HCT116 (cell line): Measurements from ENCODE around the gene ENPP3. TPM values are rescaled to one million over a fixed set of nuclear protein-coding genes. Genes with fewer than 3 reads are reported as not detected.

Experiments
- ATAC-seq: fragments of 200-7000 bp; cut with Tn5 transposase; 2 replicates; pipeline ENCODE4 v1.9.1; 2020; ENCODE audit warnings: mild to moderate bottlenecking, moderate library complexity
- BruUV-seq: library from RNA; stranded (reverse); fragments of 400-500 nt; replicated peaks from 2 replicates; lab custom pipeline; 2021; lab: Mats Ljungman, UMichigan
- CTCF ChIA-PET: fragments of 300-600 bp; sonication (Branson Sonifier 250); formaldehyde crosslinking; loops from one replicate; lab custom pipeline; 2021; ENCODE audit warnings: antibody characterized with exemption; lab: Charles Lee
- POLR2A ChIA-PET: fragments of 300-600, 350-600 bp; sonication (Branson Sonifier 250); formaldehyde crosslinking; loops from one replicate; lab custom pipeline; 2021; ENCODE audit warnings: antibody characterized with exemption; lab: Charles Lee
- RAD21 ChIA-PET, 2 experiments: fragments of 300-600 bp; sonication (Branson Sonifier 250); formaldehyde crosslinking; loops; one replicate each; lab custom pipeline; 2023; ENCODE audit warnings: low total read pairs in 2 of 2; ENCODE audit not compliant: uncharacterized antibody in 2 of 2, unreplicated experiment in 2 of 2, low non-redundant PET in 1 of 2; lab: Charles Lee
- DNase-seq: peaks from one replicate; pipeline ENCODE4 v3.0.0-alpha.2; 2010; ENCODE audit warnings: low read depth, low spot score
- H2AFZ ChIP-seq: fragments of 200-600 bp; shearing (Covaris generic), sonication (generic); 2 replicates; pipeline ENCODE4 v1.6.1; 2017; ENCODE audit warnings: low read depth, mixed run types, mixed read lengths, antibody characterized with exemption, low read length; ENCODE audit not compliant: poor library complexity, severe bottlenecking
- H3K27ac ChIP-seq: 2 replicates; pipeline ENCODE4 v1.5.1; 2012; ENCODE audit warnings: low read depth, low read length
- H3K27me3 ChIP-seq: fragments of 200-600 bp; sonication (generic); 2 replicates; pipeline ENCODE4 v1.6.1; 2016; ENCODE audit warnings: mixed run types, low read length, mixed read lengths; ENCODE audit not compliant: insufficient read depth
- H3K36me3 ChIP-seq, 2 experiments: fragments of 200-500 bp in 1 of 2; fragments of 200-600 bp in 1 of 2; sonication (Bioruptor generic) in 1 of 2; sonication (generic) in 1 of 2; 2 replicates each; pipeline versions ENCODE4 v1.5.1 to v1.6.1; 2014 to 2016; ENCODE audit warnings: low read length in 2 of 2, inconsistent platforms in 1 of 2, mixed read lengths in 1 of 2, mixed run types in 1 of 2; ENCODE audit not compliant: insufficient read depth in 2 of 2, control insufficient read depth in 1 of 2
- H3K4me1 ChIP-seq, 2 experiments: fragments of 200-600 bp in 1 of 2; sonication (generic) in 1 of 2; 2 replicates each; pipeline versions ENCODE4 v1.5.1 to v1.6.1; 2012 to 2017; ENCODE audit warnings: low read length in 2 of 2, inconsistent platforms in 1 of 2, mild to moderate bottlenecking in 1 of 2, mixed read lengths in 1 of 2, mixed run types in 1 of 2, moderate library complexity in 1 of 2; ENCODE audit not compliant: insufficient read depth in 2 of 2, control insufficient read depth in 1 of 2
- H3K4me2 ChIP-seq: fragments of 200-600 bp; sonication (generic); 2 replicates; pipeline ENCODE4 v1.6.1; 2017; ENCODE audit warnings: mixed run types, low read length, mixed read lengths
- H3K4me3 ChIP-seq, 2 experiments: fragments of 200-600 bp in 1 of 2; sonication (generic) in 1 of 2; replicated peaks in 1 of 2; 2 replicates each; pipeline ENCODE4 v1.5.1; 2011 to 2016; ENCODE audit warnings: low read length in 2 of 2, control low read depth in 1 of 2, low read depth in 1 of 2, mild to moderate bottlenecking in 1 of 2, mixed read lengths in 1 of 2, mixed run types in 1 of 2
- H3K79me2 ChIP-seq: fragments of 200-600 bp; sonication (generic); 2 replicates; pipeline ENCODE4 v1.6.1; 2017; ENCODE audit warnings: mild to moderate bottlenecking, mixed run types, low read length, moderate library complexity, mixed read lengths; ENCODE audit not compliant: insufficient read depth
- H3K9ac ChIP-seq: fragments of 200-600 bp; sonication (generic); 2 replicates; pipeline ENCODE4 v1.6.1; 2016; ENCODE audit warnings: low read length, mixed read lengths
- H3K9me2 ChIP-seq: fragments of 200-600 bp; sonication (generic), shearing (Covaris generic); 2 replicates; pipeline ENCODE4 v1.6.1; 2017; ENCODE audit warnings: mixed run types, mild to moderate bottlenecking, moderate library complexity; ENCODE audit not compliant: insufficient read depth
- H3K9me3 ChIP-seq, 2 experiments: fragments of 200-500 bp in 1 of 2; fragments of 200-600 bp in 1 of 2; sonication (Bioruptor generic) in 1 of 2; sonication (generic) in 1 of 2; 2 replicates each; pipeline ENCODE4 v1.6.1; 2014 to 2017; ENCODE audit warnings: low read length in 2 of 2, mixed read lengths in 2 of 2, inconsistent platforms in 1 of 2, low read depth in 1 of 2, mild to moderate bottlenecking in 1 of 2, mixed run types in 1 of 2, moderate library complexity in 1 of 2; ENCODE audit not compliant: control insufficient read depth in 1 of 2, insufficient read depth in 1 of 2
- H4K20me1 ChIP-seq: fragments of 200-600 bp; sonication (generic), shearing (Covaris generic); 2 replicates; pipeline ENCODE4 v1.6.1; 2017; ENCODE audit warnings: mixed run types, mild to moderate bottlenecking, moderate library complexity; ENCODE audit not compliant: insufficient read depth
- CBX3 ChIP-seq: IDR thresholded peaks from 2 replicates; pipeline ENCODE4 v1.6.1; 2012; ENCODE audit warnings: low read depth
- CEBPB ChIP-seq: IDR thresholded peaks from 2 replicates; pipeline ENCODE4 v1.6.1; 2012; ENCODE audit warnings: low read depth
- EGR1 ChIP-seq: IDR thresholded peaks from 2 replicates; pipeline ENCODE4 v1.6.1; 2012; ENCODE audit warnings: low read depth
- EZH2 ChIP-seq: fragments of 200-600 bp; sonication (generic); IDR thresholded peaks from 2 replicates; pipeline ENCODE4 v1.6.1; 2017; ENCODE audit warnings: antibody characterized with exemption, mixed run types
- JUND ChIP-seq: IDR thresholded peaks from 2 replicates; pipeline ENCODE4 v1.6.1; 2012
- POLR2AphosphoS5 ChIP-seq: IDR thresholded peaks from 2 replicates; pipeline ENCODE4 v1.6.1; 2011; ENCODE audit warnings: mild to moderate bottlenecking, low read depth, low read length, moderate library complexity
- SP1 ChIP-seq: IDR thresholded peaks from 2 replicates; pipeline ENCODE4 v1.6.1; 2012; ENCODE audit warnings: low read depth
- SRF ChIP-seq: IDR thresholded peaks from 2 replicates; pipeline ENCODE4 v1.6.1; 2012; ENCODE audit warnings: low read depth
- TCF7L2 ChIP-seq: IDR thresholded peaks from 2 replicates; pipeline ENCODE4 v1.7.0; 2011; ENCODE audit warnings: borderline replicate concordance, inconsistent platforms; ENCODE audit not compliant: insufficient read depth, insufficient read length; ENCODE audit errors: extremely low read depth
- YY1 ChIP-seq: IDR thresholded peaks from 2 replicates; pipeline ENCODE4 v1.6.1; 2011; ENCODE audit warnings: low read length, low read depth, moderate library complexity, mild to moderate bottlenecking; ENCODE audit not compliant: insufficient replicate concordance; ENCODE audit errors: extremely low read depth
- ZFX ChIP-seq: fragments of 450-650 bp; IDR thresholded peaks from 2 replicates; pipeline ENCODE4 v1.6.1; 2017
- intact Hi-C: fragments of 100-400 bp; cut with micrococcal nuclease; formaldehyde crosslinking; loops from 2 replicates; pipeline ENCODE4 v1.10.0; 2022
- total RNA-seq: library from RNA; stranded (reverse); gene quantifications from one replicate; pipeline ENCODE4 v1.2.1, GENCODE V29; 2021; ENCODE audit not compliant: unreplicated experiment
- TF ChIP-seq, protein P1 (sequence below), 3 experiments: fragments of 200-600 bp in 1 of 3; sonication (generic) in 1 of 3; IDR thresholded peaks in 2 of 3; conservative IDR thresholded peaks in 1 of 3; 2 replicates each; pipeline ENCODE4 v1.5.1; 2012 to 2017; ENCODE audit warnings: low read depth in 2 of 3, low read length in 2 of 3, antibody characterized with exemption in 1 of 3, borderline replicate concordance in 1 of 3, control low read depth in 1 of 3, mild to moderate bottlenecking in 1 of 3, mixed read lengths in 1 of 3, mixed run types in 1 of 3, moderate library complexity in 1 of 3; ENCODE audit not compliant: insufficient read depth in 1 of 3
- TF ChIP-seq, protein P2 (sequence below): IDR thresholded peaks from 2 replicates; pipeline ENCODE4 v1.6.1; 2011; ENCODE audit warnings: mild to moderate bottlenecking, low read length, moderate library complexity; ENCODE audit not compliant: insufficient replicate concordance; ENCODE audit errors: extremely low read depth
- TF ChIP-seq, protein P3 (sequence below): IDR thresholded peaks from 2 replicates; pipeline ENCODE4 v1.6.1; 2012; ENCODE audit warnings: low read depth

Gene ENPP3
- total RNA-seq, 1 experiment from 2014 or later = 0.15 TPM

DNA sequence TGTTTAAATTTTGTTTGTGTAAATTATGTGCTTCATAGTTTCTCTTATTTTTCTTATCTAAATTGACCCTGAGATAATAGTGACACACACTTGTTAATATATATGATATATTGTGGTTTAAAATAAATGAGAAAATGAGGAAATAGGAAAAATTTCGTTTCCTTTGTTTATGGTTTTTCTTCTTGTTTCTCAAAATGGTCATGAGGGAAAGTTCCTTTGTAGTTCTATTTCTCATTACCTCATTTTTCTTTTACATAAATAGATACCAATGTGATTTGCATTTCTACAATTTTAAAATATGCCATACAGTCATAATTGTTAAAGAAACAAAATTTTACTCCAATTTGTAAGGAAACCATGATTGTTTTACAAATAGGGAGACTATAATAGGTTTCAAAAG is 54.9 kb downstream of the ENPP3 start (continued):
- TF ChIP-seq, protein P1, sequence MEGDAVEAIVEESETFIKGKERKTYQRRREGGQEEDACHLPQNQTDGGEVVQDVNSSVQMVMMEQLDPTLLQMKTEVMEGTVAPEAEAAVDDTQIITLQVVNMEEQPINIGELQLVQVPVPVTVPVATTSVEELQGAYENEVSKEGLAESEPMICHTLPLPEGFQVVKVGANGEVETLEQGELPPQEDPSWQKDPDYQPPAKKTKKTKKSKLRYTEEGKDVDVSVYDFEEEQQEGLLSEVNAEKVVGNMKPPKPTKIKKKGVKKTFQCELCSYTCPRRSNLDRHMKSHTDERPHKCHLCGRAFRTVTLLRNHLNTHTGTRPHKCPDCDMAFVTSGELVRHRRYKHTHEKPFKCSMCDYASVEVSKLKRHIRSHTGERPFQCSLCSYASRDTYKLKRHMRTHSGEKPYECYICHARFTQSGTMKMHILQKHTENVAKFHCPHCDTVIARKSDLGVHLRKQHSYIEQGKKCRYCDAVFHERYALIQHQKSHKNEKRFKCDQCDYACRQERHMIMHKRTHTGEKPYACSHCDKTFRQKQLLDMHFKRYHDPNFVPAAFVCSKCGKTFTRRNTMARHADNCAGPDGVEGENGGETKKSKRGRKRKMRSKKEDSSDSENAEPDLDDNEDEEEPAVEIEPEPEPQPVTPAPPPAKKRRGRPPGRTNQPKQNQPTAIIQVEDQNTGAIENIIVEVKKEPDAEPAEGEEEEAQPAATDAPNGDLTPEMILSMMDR (IDR thresholded peaks at IDR 0.05 in 2 of 3, conservative IDR thresholded peaks at IDR 0.05 in 1 of 3; ENCODE audit: borderline replicate concordance in 1 of 3, insufficient read depth in 1 of 3, low read depth in 2 of 3, low read length in 2 of 3) = no peak
- no peak for TF ChIP-seq YY1
- no peak for TF ChIP-seq ZFX
- TF ChIP-seq EZH2 = no peak

DNA sequence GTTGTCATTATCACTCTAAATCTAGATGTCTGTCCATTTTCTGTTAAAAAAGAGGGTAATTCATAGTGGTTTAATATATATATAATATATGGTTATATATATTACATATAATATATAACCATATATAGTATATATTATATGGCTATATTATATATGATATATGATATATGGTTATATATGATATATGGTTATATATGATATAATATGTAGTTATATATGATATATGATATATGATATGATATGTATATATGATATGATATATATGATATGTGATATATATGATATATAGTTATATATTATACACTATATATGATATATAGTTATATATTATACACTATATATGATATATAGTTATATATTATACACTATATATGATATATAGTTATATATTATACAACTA is 55.5 kb downstream of the ENPP3 start:
- no peak for ATAC-seq
- Histone ChIP-seq H3K9me2 (no peaks in the 10 kb centered on the region), H3K9ac (no peak overlapping the region), H4K20me1 (no peaks in the 10 kb centered on the region), H3K4me3 (no peak overlapping the region), H3K9me3 (no peaks in the 10 kb centered on the region), H3K79me2 (no peaks in the 10 kb centered on the region), H3K4me2 (no peak overlapping the region), H3K36me3 (no peaks in the 10 kb centered on the region), H3K27ac (no peak overlapping the region), H3K4me1 (no peaks in the 10 kb centered on the region)
- BruUV-seq = no TSS peak
- intact Hi-C loops = loop anchor here (10.0 kb wide), 3 partner anchors 522 to 782 kb away; no protein-coding TSS in a partner anchor
- no peak for DNase-seq
- POLR2A ChIA-PET = no interaction called here
- TF ChIP-seq EZH2 (no peak), SP1 (no peak), CBX3 (no peak), SRF (no peak), CEBPB (no peak), EGR1 (no peak), TCF7L2 (no peak), POLR2AphosphoS5 (no peak), JUND (no peak)
- TF ChIP-seq, protein P1 (IDR thresholded peaks at IDR 0.05 in 2 of 3, conservative IDR thresholded peaks at IDR 0.05 in 1 of 3; ENCODE audit: borderline replicate concordance in 1 of 3, insufficient read depth in 1 of 3, low read depth in 2 of 3, low read length in 2 of 3) = no peak
- TF ChIP-seq, protein P2, sequence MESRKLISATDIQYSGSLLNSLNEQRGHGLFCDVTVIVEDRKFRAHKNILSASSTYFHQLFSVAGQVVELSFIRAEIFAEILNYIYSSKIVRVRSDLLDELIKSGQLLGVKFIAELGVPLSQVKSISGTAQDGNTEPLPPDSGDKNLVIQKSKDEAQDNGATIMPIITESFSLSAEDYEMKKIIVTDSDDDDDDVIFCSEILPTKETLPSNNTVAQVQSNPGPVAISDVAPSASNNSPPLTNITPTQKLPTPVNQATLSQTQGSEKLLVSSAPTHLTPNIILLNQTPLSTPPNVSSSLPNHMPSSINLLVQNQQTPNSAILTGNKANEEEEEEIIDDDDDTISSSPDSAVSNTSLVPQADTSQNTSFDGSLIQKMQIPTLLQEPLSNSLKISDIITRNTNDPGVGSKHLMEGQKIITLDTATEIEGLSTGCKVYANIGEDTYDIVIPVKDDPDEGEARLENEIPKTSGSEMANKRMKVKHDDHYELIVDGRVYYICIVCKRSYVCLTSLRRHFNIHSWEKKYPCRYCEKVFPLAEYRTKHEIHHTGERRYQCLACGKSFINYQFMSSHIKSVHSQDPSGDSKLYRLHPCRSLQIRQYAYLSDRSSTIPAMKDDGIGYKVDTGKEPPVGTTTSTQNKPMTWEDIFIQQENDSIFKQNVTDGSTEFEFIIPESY = no peak
- TF ChIP-seq, protein P3, sequence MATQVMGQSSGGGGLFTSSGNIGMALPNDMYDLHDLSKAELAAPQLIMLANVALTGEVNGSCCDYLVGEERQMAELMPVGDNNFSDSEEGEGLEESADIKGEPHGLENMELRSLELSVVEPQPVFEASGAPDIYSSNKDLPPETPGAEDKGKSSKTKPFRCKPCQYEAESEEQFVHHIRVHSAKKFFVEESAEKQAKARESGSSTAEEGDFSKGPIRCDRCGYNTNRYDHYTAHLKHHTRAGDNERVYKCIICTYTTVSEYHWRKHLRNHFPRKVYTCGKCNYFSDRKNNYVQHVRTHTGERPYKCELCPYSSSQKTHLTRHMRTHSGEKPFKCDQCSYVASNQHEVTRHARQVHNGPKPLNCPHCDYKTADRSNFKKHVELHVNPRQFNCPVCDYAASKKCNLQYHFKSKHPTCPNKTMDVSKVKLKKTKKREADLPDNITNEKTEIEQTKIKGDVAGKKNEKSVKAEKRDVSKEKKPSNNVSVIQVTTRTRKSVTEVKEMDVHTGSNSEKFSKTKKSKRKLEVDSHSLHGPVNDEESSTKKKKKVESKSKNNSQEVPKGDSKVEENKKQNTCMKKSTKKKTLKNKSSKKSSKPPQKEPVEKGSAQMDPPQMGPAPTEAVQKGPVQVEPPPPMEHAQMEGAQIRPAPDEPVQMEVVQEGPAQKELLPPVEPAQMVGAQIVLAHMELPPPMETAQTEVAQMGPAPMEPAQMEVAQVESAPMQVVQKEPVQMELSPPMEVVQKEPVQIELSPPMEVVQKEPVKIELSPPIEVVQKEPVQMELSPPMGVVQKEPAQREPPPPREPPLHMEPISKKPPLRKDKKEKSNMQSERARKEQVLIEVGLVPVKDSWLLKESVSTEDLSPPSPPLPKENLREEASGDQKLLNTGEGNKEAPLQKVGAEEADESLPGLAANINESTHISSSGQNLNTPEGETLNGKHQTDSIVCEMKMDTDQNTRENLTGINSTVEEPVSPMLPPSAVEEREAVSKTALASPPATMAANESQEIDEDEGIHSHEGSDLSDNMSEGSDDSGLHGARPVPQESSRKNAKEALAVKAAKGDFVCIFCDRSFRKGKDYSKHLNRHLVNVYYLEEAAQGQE = no peak
- TF ChIP-seq, all 23 proteins: peak for 0
- Histone ChIP-seq H2AFZ (no peak overlapping the region), H3K27me3 (no peaks in the 10 kb centered on the region)
- ChIA-PET RAD21 (no interaction called here), CTCF (no interaction called here)
